HUES6 (cell line): ENCODE measurements around the gene SPATA13.

Experiments used
- H3K27ac ChIP-seq: 2 replicates; pipeline ENCODE4 v1.7.0; 2013; ENCODE audit warnings: low read depth, mild to moderate bottlenecking, low read length, inconsistent platforms
- H3K27me3 ChIP-seq: 2 replicates; pipeline ENCODE4 v1.6.1; 2013; ENCODE audit warnings: low read length; ENCODE audit not compliant: control insufficient read depth, insufficient read depth
- H3K36me3 ChIP-seq: 2 replicates; pipeline ENCODE4 v1.6.1; 2013; ENCODE audit warnings: low read length; ENCODE audit not compliant: control insufficient read depth, insufficient read depth
- H3K4me1 ChIP-seq: 2 replicates; pipeline ENCODE4 v1.6.1; 2013; ENCODE audit warnings: low read length; ENCODE audit not compliant: control insufficient read depth, insufficient read depth
- H3K4me3 ChIP-seq: 2 replicates; pipeline ENCODE4 v1.5.1; 2013; ENCODE audit warnings: low read depth, low read length
- H3K9ac ChIP-seq: one replicate; pipeline ENCODE4 v1.6.1; 2013; ENCODE audit warnings: mild to moderate bottlenecking, low read length
- H3K9me3 ChIP-seq: 2 replicates; pipeline ENCODE4 v1.6.1; 2013; ENCODE audit warnings: low read depth, low read length; ENCODE audit not compliant: control insufficient read depth, insufficient read depth

Gene SPATA13

GRCh38 chr13:24168392-24168750 lies 7.9 kb downstream of the SPATA13 start:
- H3K9ac ChIP-seq: no peak overlapping the region
- H3K27me3 ChIP-seq: no peaks in the 10 kb centered on the region
- peaks cover 36% of the 10 kb centered on the region for H3K36me3 ChIP-seq
- H3K4me3 ChIP-seq: no peak overlapping the region
- H3K4me1 ChIP-seq: peaks cover 6% of the 10 kb centered on the region; the same call in 1 of the 2 replicates
- no peak overlapping the region for H3K27ac ChIP-seq
- H3K9me3 ChIP-seq: no peaks in the 10 kb centered on the region

GRCh38 chr13:24168979-24169378 lies 8.5 kb downstream of the SPATA13 start:
- Histone ChIP-seq H3K27ac (no peak overlapping the region), H3K27me3 (no peaks in the 10 kb centered on the region), H3K9me3 (no peaks in the 10 kb centered on the region), H3K36me3 (peaks cover 36% of the 10 kb centered on the region), H3K4me3 (no peak overlapping the region), H3K9ac (no peak overlapping the region), H3K4me1 (peaks cover 6% of the 10 kb centered on the region; the same call in 1 of the 2 replicates)

DNA sequence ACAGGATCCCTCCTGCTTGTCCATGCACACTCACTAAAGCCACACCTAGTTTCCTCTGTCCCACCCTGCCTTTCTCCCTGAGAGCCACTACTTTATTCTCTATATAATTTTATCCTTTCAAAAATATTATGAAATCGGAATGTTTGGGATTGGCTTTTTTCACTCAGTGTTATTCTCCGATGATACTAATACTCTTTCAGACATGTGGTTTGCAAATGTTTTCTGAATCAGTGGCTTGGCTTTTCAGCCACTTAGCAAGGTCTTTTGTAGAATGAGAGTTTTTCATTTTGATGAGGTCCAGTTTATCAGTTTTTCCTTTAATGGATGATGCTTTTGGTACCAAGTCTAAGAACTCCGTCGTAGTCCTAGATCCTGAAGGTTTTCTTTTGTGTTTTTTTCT lies 11.6 kb downstream of the SPATA13 start:
- Histone ChIP-seq H3K9ac (no peak overlapping the region), H3K4me1 (no peaks in the 10 kb centered on the region), H3K9me3 (no peaks in the 10 kb centered on the region), H3K27me3 (no peaks in the 10 kb centered on the region), H3K4me3 (no peak overlapping the region), H3K36me3 (peaks cover 11% of the 10 kb centered on the region), H3K27ac (no peak overlapping the region)

DNA sequence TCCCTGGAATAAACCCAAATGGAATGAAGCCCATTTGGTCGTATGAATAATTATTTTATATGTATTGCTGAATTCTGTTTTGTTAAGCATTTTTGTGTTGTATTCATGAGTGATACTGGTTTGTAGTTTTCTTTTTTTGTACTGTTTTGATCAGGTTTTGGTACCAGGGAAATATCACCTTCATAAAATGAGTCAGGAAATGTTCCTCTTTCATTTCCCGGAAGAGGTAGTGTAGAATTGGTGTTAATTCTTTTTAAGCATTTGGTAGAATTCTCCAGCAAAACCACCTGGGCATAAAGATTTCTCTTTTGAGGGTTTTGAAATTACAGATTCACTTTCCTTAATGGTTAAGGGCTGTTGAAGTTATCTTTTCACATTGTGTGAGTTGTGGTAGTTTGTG lies 13.3 kb downstream of the SPATA13 start:
- peaks cover 5% of the 10 kb centered on the region; the same call in 1 of the 2 replicates for H3K36me3 ChIP-seq
- no peak overlapping the region for H3K27ac ChIP-seq
- H3K4me1 ChIP-seq: no peaks in the 10 kb centered on the region
- no peak overlapping the region for H3K9ac ChIP-seq
- H3K9me3 ChIP-seq: no peaks in the 10 kb centered on the region
- no peaks in the 10 kb centered on the region for H3K27me3 ChIP-seq
- H3K4me3 ChIP-seq: no peak overlapping the region

- H3K4me1 ChIP-seq: no peaks in the 10 kb centered on the region
- H3K27ac ChIP-seq: no peak overlapping the region
These were observed 15.3 kb downstream of the SPATA13 start for GRCh38 chr13:24175847-24176246.

GRCh38 chr13:24176351-24177101 lies 16.0 kb downstream of the SPATA13 start:
- Histone ChIP-seq H3K4me1 (no peaks in the 10 kb centered on the region), H3K27ac (no peak overlapping the region), H3K4me3 (no peak overlapping the region), H3K9ac (no peak overlapping the region), H3K27me3 (no peaks in the 10 kb centered on the region), H3K36me3 (no peaks in the 10 kb centered on the region), H3K9me3 (no peaks in the 10 kb centered on the region)

More at GRCh38 chr13:24175847-24176246, 15.3 kb downstream of the SPATA13 start:
- Histone ChIP-seq H3K27me3 (no peaks in the 10 kb centered on the region), H3K9me3 (no peaks in the 10 kb centered on the region), H3K9ac (no peak overlapping the region), H3K36me3 (peaks cover 5% of the 10 kb centered on the region; the same call in 1 of the 2 replicates), H3K4me3 (no peak overlapping the region)

- H3K9me3 ChIP-seq: no peaks in the 10 kb centered on the region
- H3K27ac ChIP-seq: no peak overlapping the region
- H3K4me3 ChIP-seq: no peak overlapping the region
- no peaks in the 10 kb centered on the region for H3K27me3 ChIP-seq
- H3K9ac ChIP-seq: no peak overlapping the region
- H3K4me1 ChIP-seq: no peaks in the 10 kb centered on the region
- H3K36me3 ChIP-seq: no peaks in the 10 kb centered on the region
These were observed 18.4 kb downstream of the SPATA13 start for GRCh38 chr13:24178847-24179485.

GRCh38 chr13:24179486-24179850 lies 18.9 kb downstream of the SPATA13 start:
- no peaks in the 10 kb centered on the region for H3K4me1 ChIP-seq
- no peak overlapping the region for H3K4me3 ChIP-seq
- no peaks in the 10 kb centered on the region for H3K27me3 ChIP-seq
- H3K9ac ChIP-seq: no peak overlapping the region
- H3K36me3 ChIP-seq: no peaks in the 10 kb centered on the region
- H3K9me3 ChIP-seq: no peaks in the 10 kb centered on the region
- no peak overlapping the region for H3K27ac ChIP-seq

- Histone ChIP-seq H3K4me1 (no peaks in the 10 kb centered on the region), H3K27me3 (no peaks in the 10 kb centered on the region), H3K27ac (no peak overlapping the region), H3K9ac (no peak overlapping the region), H3K4me3 (no peak overlapping the region), H3K9me3 (no peaks in the 10 kb centered on the region), H3K36me3 (no peaks in the 10 kb centered on the region)
These were observed 20.3 kb downstream of the SPATA13 start for GRCh38 chr13:24180750-24181377.

DNA sequence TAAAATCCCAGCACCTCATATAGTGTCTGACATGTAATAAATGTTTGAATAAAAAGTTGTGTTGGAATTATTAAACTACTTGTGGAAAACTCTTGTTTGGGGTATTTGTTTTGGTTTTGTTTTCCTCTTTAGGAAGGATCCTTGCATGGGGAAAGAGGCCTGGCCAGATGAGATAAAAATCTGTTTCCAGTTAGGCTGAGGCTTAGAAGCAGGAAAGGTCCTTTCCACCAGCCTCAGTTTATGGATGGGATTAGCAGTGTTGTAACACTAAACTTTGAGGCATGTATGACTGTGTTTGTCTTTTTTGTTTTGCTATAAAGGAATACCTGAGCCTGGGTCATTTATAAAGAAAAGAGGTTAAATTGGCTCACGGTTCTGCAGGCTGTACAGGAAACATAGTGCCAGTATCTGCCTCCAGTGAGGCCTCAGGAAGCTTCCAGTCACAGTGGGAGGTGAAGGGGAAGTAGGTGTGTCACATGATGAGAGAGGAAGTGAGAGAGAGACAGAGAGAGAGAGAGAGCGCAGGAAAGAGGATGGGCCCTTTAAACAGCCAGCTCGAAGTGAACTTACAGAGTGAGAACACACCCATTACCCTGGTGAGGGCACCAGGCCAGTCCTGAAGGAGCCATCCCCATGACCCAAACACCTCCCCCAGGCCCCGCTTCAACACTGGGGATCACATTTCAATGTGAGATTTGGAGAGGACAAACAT lies 21.6 kb downstream of the SPATA13 start:
- no peaks in the 10 kb centered on the region for H3K27me3 ChIP-seq
- no peaks in the 10 kb centered on the region for H3K9me3 ChIP-seq
- no peak overlapping the region for H3K27ac ChIP-seq
- no peak overlapping the region for H3K9ac ChIP-seq
- H3K4me1 ChIP-seq: no peaks in the 10 kb centered on the region
- H3K4me3 ChIP-seq: no peak overlapping the region
- H3K36me3 ChIP-seq: no peaks in the 10 kb centered on the region

- Histone ChIP-seq H3K27ac (no peak overlapping the region), H3K9ac (no peak overlapping the region), H3K27me3 (no peaks in the 10 kb centered on the region)
These were observed 22.2 kb downstream of the SPATA13 start for GRCh38 chr13:24182703-24183081.

More at GRCh38 chr13:24182703-24183081, 22.2 kb downstream of the SPATA13 start:
- H3K4me1 ChIP-seq: no peaks in the 10 kb centered on the region
- H3K9me3 ChIP-seq: no peaks in the 10 kb centered on the region
- no peak overlapping the region for H3K4me3 ChIP-seq
- H3K36me3 ChIP-seq: no peaks in the 10 kb centered on the region
